K562 (cell line): ENCODE results near the gene SNRPA. TPM values are rescaled to one million over a fixed set of nuclear protein-coding genes. Genes with fewer than 3 reads are reported as not detected.

Experiments
- HEY1 ChIP-seq: fragments of 250-450 bp; sonication (Bioruptor Pico); IDR thresholded peaks from 2 replicates; pipeline ENCODE4 v1.5.0; 2020; ENCODE audit warnings: mild to moderate bottlenecking, moderate library complexity, borderline replicate concordance
- LEF1 ChIP-seq: fragments of 450-650 bp; IDR thresholded peaks from 2 replicates; pipeline ENCODE4 v1.6.1; 2016; ENCODE audit warnings: mild to moderate bottlenecking
- MEF2A ChIP-seq: IDR thresholded peaks from 2 replicates; pipeline ENCODE4 v1.6.1; 2011; ENCODE audit warnings: low read depth, mild to moderate bottlenecking, low read length, moderate library complexity; ENCODE audit not compliant: control insufficient read depth
- NRF1 ChIP-seq, 2 experiments: fragments of 450-650 bp; IDR thresholded peaks in 1 of 2; conservative IDR thresholded peaks in 1 of 2; 2 replicates each; pipeline ENCODE4 v1.6.1; 2014; ENCODE audit warnings: mild to moderate bottlenecking in 2 of 2
- PHF8 ChIP-seq: fragments of 200-600 bp; sonication (generic); IDR thresholded peaks from 2 replicates; pipeline ENCODE4 v1.6.1; 2012; ENCODE audit warnings: mixed run types, mild to moderate bottlenecking, inconsistent platforms, low read length, moderate library complexity, borderline replicate concordance
- RBM14 ChIP-seq: fragments of 200-400 bp; formaldehyde crosslinking; IDR thresholded peaks from 2 replicates; pipeline ENCODE4 v1.6.1; 2018; ENCODE audit warnings: low read depth, mild to moderate bottlenecking, low read length, moderate library complexity, borderline replicate concordance; ENCODE audit not compliant: insufficient read depth
- REST ChIP-seq, 2 experiments: fragments of 450-650 bp; formaldehyde crosslinking in 1 of 2; IDR thresholded peaks; 2 replicates each; pipeline versions ENCODE4 v1.4.0 to v1.6.1; 2014 to 2020; ENCODE audit warnings: mild to moderate bottlenecking in 2 of 2, borderline replicate concordance in 1 of 2, low read depth in 1 of 2
- SMAD3 ChIP-seq: fragments of 450-650 bp; formaldehyde crosslinking; conservative IDR thresholded peaks from 2 replicates; pipeline ENCODE4 v1.4.0; 2020; ENCODE audit warnings: mild to moderate bottlenecking
- ZC3H4 ChIP-seq: sonication (generic); formaldehyde crosslinking; IDR thresholded peaks from 2 replicates; pipeline ENCODE4 v1.9.0; 2021; ENCODE audit warnings: missing genetic modification reagents, borderline replicate concordance
- ZNF57 ChIP-seq: fragments of 450-650 bp; formaldehyde crosslinking; IDR thresholded peaks from 2 replicates; pipeline ENCODE4 v1.4.0; 2020; ENCODE audit warnings: mild to moderate bottlenecking, moderate library complexity
- ZNF707 ChIP-seq: fragments of 250-450 bp; sonication (Bioruptor Pico); conservative IDR thresholded peaks from 2 replicates; pipeline ENCODE4 v1.8.0; 2022; ENCODE audit warnings: inconsistent platforms, mild to moderate bottlenecking, moderate library complexity
- polyA plus RNA-seq, 8 experiments: library from polyadenylated mRNA; depleted of rRNA in 4 of 8; stranded (reverse) in 5 of 8; unstranded in 3 of 8; fragments of >200 nt; fragmentation: Nextera tagmentation in 2 of 8; fragmentation: Illumina TruSeq in 1 of 8; extraction: Ambion mirVana in 2 of 8; extraction: Trizol in 1 of 8; gene quantifications; 2 replicates each; pipeline versions ENCODE4 v1.2.1 to v1.2.3, GENCODE V29; 2011 to 2014; ENCODE audit warnings: inconsistent platforms in 1 of 8, missing spikeins in 1 of 8
- total RNA-seq, 7 experiments: library from RNA; depleted of rRNA in 6 of 7; stranded (reverse); fragments of >200 nt in 6 of 7; fragmentation: Illumina TruSeq in 2 of 7; extraction: Trizol in 2 of 7; gene quantifications; 2 replicates each; pipeline versions ENCODE4 v1.2.1 to v1.2.3, GENCODE V29; 2011 to 2021; ENCODE audit warnings: low replicate concordance in 1 of 7
- TF ChIP-seq, protein P1 (sequence below): IDR thresholded peaks from 2 replicates; pipeline ENCODE4 v1.6.1; 2016; ENCODE audit warnings: missing genetic modification characterization, missing compliant biosample characterization
- TF ChIP-seq, protein P2 (sequence below): sonication (generic); formaldehyde crosslinking; IDR thresholded peaks from 2 replicates; pipeline ENCODE4 v1.5.0; 2020; ENCODE audit warnings: missing genetic modification reagents

SNRPA gene
- total and polyA plus RNA-seq, 9 of the 15 experiments (the other 6 are each of a cell fraction or from before 2014, with no cell fraction given) = 16.3 to 311 (median 193) TPM

DNA sequence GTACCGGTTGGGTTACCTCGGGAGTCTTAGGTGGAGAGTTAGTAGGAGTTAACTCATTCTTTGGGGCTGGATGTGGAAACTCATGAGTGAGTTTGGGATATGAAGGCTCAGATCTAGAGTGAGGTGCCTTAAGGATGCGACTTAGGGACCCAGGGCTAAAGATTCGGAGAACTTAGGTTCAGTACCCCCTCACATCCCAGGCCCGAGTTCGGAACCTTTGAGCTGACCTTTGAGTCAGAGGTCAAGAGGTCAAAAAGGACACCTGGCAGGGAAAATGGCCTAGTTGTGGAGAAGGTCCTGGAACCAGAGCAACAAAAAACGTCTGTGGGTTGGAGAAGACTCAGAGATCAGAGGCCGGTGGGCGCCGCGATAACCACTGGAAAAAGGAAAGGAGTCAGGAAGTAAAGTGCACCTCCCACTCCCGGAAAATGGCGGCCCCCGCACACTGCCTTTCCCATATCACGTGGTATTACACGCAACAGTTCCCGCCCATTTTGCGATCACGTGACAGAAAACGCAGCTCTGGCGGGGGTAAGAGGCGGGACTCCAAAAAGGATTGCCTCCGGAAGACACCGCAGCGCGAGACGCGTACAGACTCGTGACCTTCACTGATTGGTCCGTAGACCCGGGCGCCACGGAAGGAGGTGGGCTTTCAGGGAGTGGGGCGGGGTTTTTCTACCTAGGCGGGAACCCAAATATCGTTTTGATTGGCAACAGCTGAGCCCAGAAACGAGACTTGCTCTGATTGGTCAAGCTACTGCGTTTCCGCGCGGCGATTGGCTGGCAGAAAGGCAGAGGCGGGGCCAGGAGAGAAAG, 737 bp upstream of the SNRPA start, which contains the start of gene ACTMAP (continued):
- TF ChIP-seq RBM14 = no peak
- peak; percentile 68 to 78; a peak in 3 of 4 replicates for TF ChIP-seq NRF1 (conservative IDR thresholded peaks at IDR 0.05 in 1 of 2, IDR thresholded peaks at IDR 0.05 in 1 of 2)
- no peak for TF ChIP-seq ZNF707
- TF ChIP-seq, protein P1, sequence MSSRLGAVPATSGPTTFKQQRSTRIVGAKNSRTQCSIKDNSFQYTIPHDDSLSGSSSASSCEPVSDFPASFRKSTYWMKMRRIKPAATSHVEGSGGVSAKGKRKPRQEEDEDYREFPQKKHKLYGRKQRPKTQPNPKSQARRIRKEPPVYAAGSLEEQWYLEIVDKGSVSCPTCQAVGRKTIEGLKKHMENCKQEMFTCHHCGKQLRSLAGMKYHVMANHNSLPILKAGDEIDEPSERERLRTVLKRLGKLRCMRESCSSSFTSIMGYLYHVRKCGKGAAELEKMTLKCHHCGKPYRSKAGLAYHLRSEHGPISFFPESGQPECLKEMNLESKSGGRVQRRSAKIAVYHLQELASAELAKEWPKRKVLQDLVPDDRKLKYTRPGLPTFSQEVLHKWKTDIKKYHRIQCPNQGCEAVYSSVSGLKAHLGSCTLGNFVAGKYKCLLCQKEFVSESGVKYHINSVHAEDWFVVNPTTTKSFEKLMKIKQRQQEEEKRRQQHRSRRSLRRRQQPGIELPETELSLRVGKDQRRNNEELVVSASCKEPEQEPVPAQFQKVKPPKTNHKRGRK = no peak
- peak; percentile 53 for TF ChIP-seq LEF1
- no peak for TF ChIP-seq HEY1 (CRISPR knock-in tag)
- TF ChIP-seq ZNF57 (CRISPR knock-in tag) = no peak
- no peak for TF ChIP-seq MEF2A
- TF ChIP-seq REST (IDR thresholded peaks at IDR 0.05; ENCODE audit: borderline replicate concordance) = peak; percentile 98
- TF ChIP-seq REST (CRISPR knock-in tag; IDR thresholded peaks at IDR 0.05; ENCODE audit: low read depth) = peak; percentile 37; the same call in 1 of the 2 replicates
- TF ChIP-seq, protein P2, sequence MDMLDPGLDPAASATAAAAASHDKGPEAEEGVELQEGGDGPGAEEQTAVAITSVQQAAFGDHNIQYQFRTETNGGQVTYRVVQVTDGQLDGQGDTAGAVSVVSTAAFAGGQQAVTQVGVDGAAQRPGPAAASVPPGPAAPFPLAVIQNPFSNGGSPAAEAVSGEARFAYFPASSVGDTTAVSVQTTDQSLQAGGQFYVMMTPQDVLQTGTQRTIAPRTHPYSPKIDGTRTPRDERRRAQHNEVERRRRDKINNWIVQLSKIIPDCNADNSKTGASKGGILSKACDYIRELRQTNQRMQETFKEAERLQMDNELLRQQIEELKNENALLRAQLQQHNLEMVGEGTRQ = peak; percentile 97
- 0 out of 2 replicates have a peak, but pooled peaks have one; percentile 12 for TF ChIP-seq SMAD3 (CRISPR knock-in tag)
- TF ChIP-seq PHF8 = peak; percentile 43; the same call in 1 of the 2 replicates
- no peak for TF ChIP-seq ZC3H4
